ENCODE measurements around the gene PTPRN2. TPM values are rescaled to one million over a fixed set of nuclear protein-coding genes. Genes with fewer than 3 reads are reported as not detected.

The PTPRN2 gene
- total RNA-seq, 1 donor = 0.09 TPM

- no peak for DNase-seq (ENCODE audit: low read depth)
- no peak overlapping the region for H3K4me3 ChIP-seq (ENCODE audit: low read depth, low read length)
- TF ChIP-seq, protein P1, sequence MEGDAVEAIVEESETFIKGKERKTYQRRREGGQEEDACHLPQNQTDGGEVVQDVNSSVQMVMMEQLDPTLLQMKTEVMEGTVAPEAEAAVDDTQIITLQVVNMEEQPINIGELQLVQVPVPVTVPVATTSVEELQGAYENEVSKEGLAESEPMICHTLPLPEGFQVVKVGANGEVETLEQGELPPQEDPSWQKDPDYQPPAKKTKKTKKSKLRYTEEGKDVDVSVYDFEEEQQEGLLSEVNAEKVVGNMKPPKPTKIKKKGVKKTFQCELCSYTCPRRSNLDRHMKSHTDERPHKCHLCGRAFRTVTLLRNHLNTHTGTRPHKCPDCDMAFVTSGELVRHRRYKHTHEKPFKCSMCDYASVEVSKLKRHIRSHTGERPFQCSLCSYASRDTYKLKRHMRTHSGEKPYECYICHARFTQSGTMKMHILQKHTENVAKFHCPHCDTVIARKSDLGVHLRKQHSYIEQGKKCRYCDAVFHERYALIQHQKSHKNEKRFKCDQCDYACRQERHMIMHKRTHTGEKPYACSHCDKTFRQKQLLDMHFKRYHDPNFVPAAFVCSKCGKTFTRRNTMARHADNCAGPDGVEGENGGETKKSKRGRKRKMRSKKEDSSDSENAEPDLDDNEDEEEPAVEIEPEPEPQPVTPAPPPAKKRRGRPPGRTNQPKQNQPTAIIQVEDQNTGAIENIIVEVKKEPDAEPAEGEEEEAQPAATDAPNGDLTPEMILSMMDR (IDR thresholded peaks at IDR 0.05; ENCODE audit: insufficient read depth, low read length) = no peak
Observed at GRCh38 chr7:158454631-158455030, 133.0 kb downstream of the PTPRN2 start.

DNA sequence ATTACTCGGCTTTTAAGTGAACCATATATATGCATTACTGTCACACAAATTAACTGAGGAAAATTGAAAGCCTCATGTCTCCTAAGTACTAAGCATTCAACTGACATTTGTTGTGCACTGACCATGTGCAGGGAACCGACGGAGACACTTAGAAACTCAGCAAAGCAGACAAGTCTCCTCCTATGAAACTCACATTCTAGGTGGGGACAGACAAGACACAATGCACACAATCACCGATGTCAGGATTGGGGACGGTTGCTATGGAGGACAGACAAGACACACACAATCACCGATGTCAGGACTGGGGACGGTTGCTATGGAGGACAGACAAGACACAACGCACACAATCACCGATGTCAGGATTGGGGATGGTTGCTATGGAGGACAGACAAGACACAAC, 134.0 kb downstream of the PTPRN2 start:
- no peak overlapping the region for H3K4me3 ChIP-seq (ENCODE audit: low read depth, low read length)
- TF ChIP-seq, protein P1 (IDR thresholded peaks at IDR 0.05; ENCODE audit: insufficient read depth, low read length) = no peak
- no peak for DNase-seq (ENCODE audit: low read depth)

- no peak overlapping the region for H3K4me3 ChIP-seq (ENCODE audit: low read depth, low read length)
- TF ChIP-seq, protein P1 (IDR thresholded peaks at IDR 0.05; ENCODE audit: insufficient read depth, low read length) = no peak
- no peak for DNase-seq (ENCODE audit: low read depth)
Observed at GRCh38 chr7:158452331-158452730, 135.3 kb downstream of the PTPRN2 start.

GRCh38 chr7:158450476-158451124, 137.0 kb downstream of the PTPRN2 start:
- H3K4me3 ChIP-seq (ENCODE audit: low read depth, low read length) = no peak overlapping the region
- DNase-seq (ENCODE audit: low read depth) = no peak
- TF ChIP-seq, protein P1 (IDR thresholded peaks at IDR 0.05; ENCODE audit: insufficient read depth, low read length) = no peak

DNA sequence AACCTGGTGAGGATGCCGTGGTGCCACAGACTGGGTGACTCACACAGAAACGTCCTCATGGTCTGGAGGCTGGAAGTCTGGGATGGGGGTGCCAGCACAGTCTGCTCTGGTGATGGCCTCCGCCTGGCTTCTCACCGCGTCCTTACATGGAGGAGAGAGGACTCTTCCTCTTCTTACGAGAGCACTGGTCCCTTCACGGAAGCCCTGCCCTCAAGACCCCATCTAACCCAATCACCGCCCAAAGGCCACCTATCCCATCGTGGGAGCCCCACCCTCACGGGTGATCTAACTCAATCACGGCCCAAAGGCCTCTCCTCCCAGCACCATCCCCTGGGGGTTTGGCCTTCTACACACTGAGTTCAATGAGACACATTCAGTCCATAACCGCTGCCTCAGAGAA, 137.7 kb downstream of the PTPRN2 start:
- TF ChIP-seq, protein P1 (IDR thresholded peaks at IDR 0.05; ENCODE audit: insufficient read depth, low read length) = no peak
- no peak for DNase-seq (ENCODE audit: low read depth)
- H3K4me3 ChIP-seq (ENCODE audit: low read depth, low read length) = no peak overlapping the region

DNA sequence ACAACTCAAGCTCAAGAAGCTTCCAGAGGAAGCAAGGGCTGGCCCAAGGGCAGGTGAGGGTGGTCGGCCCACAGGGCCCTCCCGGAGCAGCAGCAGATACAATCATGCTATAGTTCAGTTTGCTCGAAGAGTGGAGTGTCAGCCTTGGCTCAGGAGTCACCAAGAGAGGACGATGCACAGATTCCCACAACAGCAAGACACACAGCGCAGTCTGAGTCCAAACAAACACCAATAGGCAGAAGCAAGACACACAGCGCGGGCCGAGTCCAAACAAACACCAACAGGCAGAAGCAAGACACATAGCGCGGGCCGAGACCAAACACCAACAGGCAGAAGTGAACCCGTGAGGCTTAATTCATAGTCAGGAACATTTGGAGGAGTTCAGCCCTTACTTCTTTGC, 138.4 kb downstream of the PTPRN2 start:
- DNase-seq (ENCODE audit: low read depth) = no peak
- TF ChIP-seq, protein P1 (IDR thresholded peaks at IDR 0.05; ENCODE audit: insufficient read depth, low read length) = no peak
- no peak overlapping the region for H3K4me3 ChIP-seq (ENCODE audit: low read depth, low read length)

Data from fibroblast of the aortic adventitia (primary cell).